T-helper 2 cell treated with Interferon-gamma antibody and Interleukin-4, amounts not matched to agents 5 μg/mL and 100 μg/mL, for 36 hours (primary cell): ENCODE results near the gene FGFBP1.
"Not testable (repeated sequence)": the region's sequence is repeated elsewhere in the genome, so short reads cannot be mapped to it uniquely, and the experiment has no call there.

Experiments used
- DNase-seq: peaks from one replicate; pipeline ENCODE4 v3.0.0; 2021; ENCODE audit warnings: low spot score
- H3K27ac Mint-ChIP-seq: one replicate; pipeline ENCODE4 v1.8.0; 2021; ENCODE audit warnings: mild to moderate bottlenecking, mixed read lengths
- H3K27me3 Mint-ChIP-seq: one replicate; pipeline ENCODE4 v1.8.0; 2021; ENCODE audit warnings: low read depth, mixed read lengths
- H3K36me3 Mint-ChIP-seq: one replicate; pipeline ENCODE4 v1.8.0; 2021; ENCODE audit warnings: low read depth, mixed read lengths
- H3K4me1 Mint-ChIP-seq: one replicate; pipeline ENCODE4 v1.8.0; 2021; ENCODE audit warnings: low read depth, mixed read lengths
- H3K4me3 Mint-ChIP-seq: one replicate; pipeline ENCODE4 v1.8.0; 2022; ENCODE audit warnings: mild to moderate bottlenecking, moderate library complexity, mixed read lengths
- H3K9me3 Mint-ChIP-seq: one replicate; pipeline ENCODE4 v1.8.0; 2021; ENCODE audit warnings: mixed read lengths

FGFBP1 gene

GRCh38 chr4:15934259-15934658 lies 4.3 kb downstream of the FGFBP1 start:
- H3K4me1 Mint-ChIP-seq = peaks cover 2% of the 10 kb centered on the region
- no peaks in the 10 kb centered on the region for H3K9me3 Mint-ChIP-seq
- DNase-seq = no peak
- H3K4me3 Mint-ChIP-seq = no peak overlapping the region
- peaks cover 10% of the 10 kb centered on the region for H3K27me3 Mint-ChIP-seq
- H3K27ac Mint-ChIP-seq = no peak overlapping the region
- no peaks in the 10 kb centered on the region for H3K36me3 Mint-ChIP-seq

DNA sequence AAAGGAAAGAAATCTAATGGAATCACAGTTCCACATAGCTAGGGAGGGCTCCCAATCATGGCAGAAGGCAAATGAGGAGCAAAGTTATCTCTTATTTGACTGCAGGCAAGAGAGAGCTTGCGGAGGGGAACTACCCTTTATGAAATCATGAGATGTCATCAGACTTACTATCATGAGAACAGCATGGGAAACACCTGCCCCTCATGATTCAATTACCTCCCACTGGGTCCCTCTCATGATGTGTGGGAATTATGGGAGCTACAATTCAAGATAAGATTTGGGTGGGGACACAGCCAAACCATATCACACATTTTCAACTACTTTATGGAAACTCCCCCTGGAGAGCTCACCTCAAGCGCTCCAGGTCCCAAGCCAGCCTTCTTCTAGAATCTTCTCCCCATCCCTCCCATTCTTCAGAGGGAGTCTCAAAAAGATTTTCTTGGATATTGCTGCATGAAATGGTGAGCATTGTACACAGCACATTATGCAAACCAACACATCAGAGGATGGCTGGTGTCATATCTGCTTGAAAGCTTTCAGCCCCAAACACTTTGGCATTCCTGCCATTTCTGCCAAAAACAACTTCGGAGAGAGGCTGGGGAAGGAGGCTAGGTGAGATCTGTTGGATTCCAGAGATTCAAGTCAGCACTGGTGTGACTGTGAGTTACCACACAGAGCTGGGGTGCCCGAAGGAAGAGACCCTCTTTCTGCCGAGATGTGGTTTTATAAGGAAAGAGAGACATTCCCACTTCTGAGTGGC lies 6.9 kb downstream of the FGFBP1 start:
- no peak for DNase-seq
- H3K9me3 Mint-ChIP-seq = no peaks in the 10 kb centered on the region
- peaks cover 2% of the 10 kb centered on the region for H3K4me1 Mint-ChIP-seq
- no peak overlapping the region for H3K4me3 Mint-ChIP-seq
- peaks cover 7% of the 10 kb centered on the region for H3K27me3 Mint-ChIP-seq
- H3K36me3 Mint-ChIP-seq = no peaks in the 10 kb centered on the region
- no peak overlapping the region for H3K27ac Mint-ChIP-seq

DNA sequence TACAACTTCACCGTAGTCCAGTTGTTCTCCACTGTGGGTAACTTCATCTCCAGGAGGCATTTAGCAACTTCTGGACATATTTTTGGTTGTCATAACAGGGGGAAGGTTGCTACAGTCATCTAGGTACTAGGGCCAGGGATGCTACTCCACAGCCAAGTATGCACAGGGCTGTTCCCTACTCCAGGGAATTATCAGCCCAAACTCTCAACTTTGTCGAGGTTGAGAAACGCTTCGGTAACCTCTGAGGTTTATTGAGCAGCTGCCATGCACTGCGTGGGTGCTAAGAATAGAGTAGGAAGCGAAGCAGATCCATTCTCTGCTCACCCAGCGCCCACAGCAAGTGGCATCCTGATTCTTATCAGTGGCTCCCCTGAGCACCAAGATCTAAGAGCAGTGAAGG lies 8.2 kb downstream of the FGFBP1 start:
- H3K36me3 Mint-ChIP-seq = no peaks in the 10 kb centered on the region
- no peak overlapping the region for H3K27ac Mint-ChIP-seq
- H3K27me3 Mint-ChIP-seq = peaks cover 7% of the 10 kb centered on the region
- H3K4me1 Mint-ChIP-seq = peaks cover 2% of the 10 kb centered on the region
- DNase-seq = no peak
- H3K4me3 Mint-ChIP-seq = no peak overlapping the region
- no peaks in the 10 kb centered on the region for H3K9me3 Mint-ChIP-seq

- no peak overlapping the region for H3K4me3 Mint-ChIP-seq
- H3K9me3 Mint-ChIP-seq = no peaks in the 10 kb centered on the region
- H3K27ac Mint-ChIP-seq = no peak overlapping the region
- H3K4me1 Mint-ChIP-seq = peaks cover 2% of the 10 kb centered on the region
- no peaks in the 10 kb centered on the region for H3K36me3 Mint-ChIP-seq
- no peak for DNase-seq
- H3K27me3 Mint-ChIP-seq = peaks cover 6% of the 10 kb centered on the region
These were observed 9.0 kb downstream of the FGFBP1 start for GRCh38 chr4:15929540-15929939.

DNA sequence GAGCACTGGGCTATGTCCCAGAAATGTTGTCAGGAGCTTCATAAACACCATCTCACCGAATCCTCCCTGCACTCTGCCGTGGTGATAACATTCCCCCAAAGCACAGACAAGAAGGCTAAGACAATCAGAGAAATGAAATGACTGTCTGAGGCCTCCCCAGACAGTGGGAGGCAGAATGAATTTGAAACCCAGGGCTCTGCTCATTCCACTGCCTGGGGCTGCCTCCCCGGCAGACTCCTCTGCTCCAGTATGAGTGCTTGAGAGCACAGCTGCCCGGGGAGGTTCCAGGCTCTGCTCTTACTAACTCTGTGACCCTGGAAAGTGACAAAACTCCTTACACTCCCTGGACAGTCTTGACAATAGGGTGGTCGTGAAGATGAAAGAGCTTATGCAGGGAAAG lies 9.7 kb downstream of the FGFBP1 start:
- Mint-ChIP-seq H3K9me3 (no peaks in the 10 kb centered on the region), H3K4me3 (no peak overlapping the region), H3K4me1 (peaks cover 2% of the 10 kb centered on the region), H3K27me3 (peaks cover 9% of the 10 kb centered on the region), H3K27ac (no peak overlapping the region), H3K36me3 (no peaks in the 10 kb centered on the region)
- no peak for DNase-seq

DNA sequence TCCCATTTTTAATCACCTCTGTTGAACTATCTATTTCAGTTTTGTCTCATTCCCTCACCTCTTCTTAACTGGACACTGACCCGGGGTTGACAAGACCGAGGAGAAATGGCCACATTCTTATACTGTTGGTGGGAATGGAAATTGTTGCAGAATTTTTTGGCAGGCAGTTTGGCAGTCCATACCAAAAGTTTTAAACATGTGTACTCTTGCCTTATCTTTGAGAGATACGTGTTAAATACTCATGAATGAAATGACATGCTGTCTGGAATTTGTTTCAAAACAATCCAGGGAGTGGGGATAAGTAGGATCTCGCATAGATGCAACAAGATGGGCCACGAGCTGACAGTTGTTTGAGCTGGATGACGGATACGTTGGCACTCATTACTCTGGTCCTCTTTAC lies 12.1 kb downstream of the FGFBP1 start:
- no peak overlapping the region for H3K4me3 Mint-ChIP-seq
- H3K4me1 Mint-ChIP-seq = peaks cover 2% of the 10 kb centered on the region
- no peak overlapping the region for H3K27ac Mint-ChIP-seq
- H3K9me3 Mint-ChIP-seq = no peaks in the 10 kb centered on the region
- peaks cover 16% of the 10 kb centered on the region for H3K27me3 Mint-ChIP-seq
- no peak for DNase-seq
- H3K36me3 Mint-ChIP-seq = no peaks in the 10 kb centered on the region

DNA sequence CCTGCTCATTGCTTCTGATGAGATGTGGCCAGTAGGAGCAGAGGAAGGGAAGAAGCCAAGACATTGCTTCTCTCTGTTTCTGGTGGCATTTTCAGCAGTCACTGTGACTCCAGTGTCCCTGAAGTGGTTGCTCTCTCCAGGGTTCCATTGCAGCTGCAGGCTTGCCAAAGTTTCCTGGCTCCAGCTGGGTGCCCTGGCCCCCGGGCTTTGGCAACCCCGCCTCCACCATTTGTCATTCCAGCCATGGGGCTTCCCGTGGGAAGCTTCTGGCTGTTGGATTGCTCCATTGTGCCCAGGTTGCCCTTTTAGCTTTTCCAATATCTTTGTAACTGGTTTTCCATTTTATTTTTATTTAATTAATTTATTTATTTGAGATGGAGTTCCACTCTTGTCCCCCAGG lies 12.7 kb downstream of the FGFBP1 start:
- Mint-ChIP-seq H3K27ac (no peak overlapping the region), H3K4me1 (peaks cover 2% of the 10 kb centered on the region), H3K9me3 (no peaks in the 10 kb centered on the region), H3K36me3 (no peaks in the 10 kb centered on the region), H3K4me3 (no peak overlapping the region), H3K27me3 (peaks cover 17% of the 10 kb centered on the region)
- no peak for DNase-seq

GRCh38 chr4:15921592-15921932 lies 17.0 kb downstream of the FGFBP1 start:
- H3K4me1 Mint-ChIP-seq = no peaks in the 10 kb centered on the region
- H3K36me3 Mint-ChIP-seq = no peaks in the 10 kb centered on the region
- DNase-seq = no peak
- H3K27ac Mint-ChIP-seq = no peak overlapping the region
- H3K4me3 Mint-ChIP-seq = no peak overlapping the region
- H3K9me3 Mint-ChIP-seq = no peaks in the 10 kb centered on the region
- peaks cover 19% of the 10 kb centered on the region for H3K27me3 Mint-ChIP-seq

DNA sequence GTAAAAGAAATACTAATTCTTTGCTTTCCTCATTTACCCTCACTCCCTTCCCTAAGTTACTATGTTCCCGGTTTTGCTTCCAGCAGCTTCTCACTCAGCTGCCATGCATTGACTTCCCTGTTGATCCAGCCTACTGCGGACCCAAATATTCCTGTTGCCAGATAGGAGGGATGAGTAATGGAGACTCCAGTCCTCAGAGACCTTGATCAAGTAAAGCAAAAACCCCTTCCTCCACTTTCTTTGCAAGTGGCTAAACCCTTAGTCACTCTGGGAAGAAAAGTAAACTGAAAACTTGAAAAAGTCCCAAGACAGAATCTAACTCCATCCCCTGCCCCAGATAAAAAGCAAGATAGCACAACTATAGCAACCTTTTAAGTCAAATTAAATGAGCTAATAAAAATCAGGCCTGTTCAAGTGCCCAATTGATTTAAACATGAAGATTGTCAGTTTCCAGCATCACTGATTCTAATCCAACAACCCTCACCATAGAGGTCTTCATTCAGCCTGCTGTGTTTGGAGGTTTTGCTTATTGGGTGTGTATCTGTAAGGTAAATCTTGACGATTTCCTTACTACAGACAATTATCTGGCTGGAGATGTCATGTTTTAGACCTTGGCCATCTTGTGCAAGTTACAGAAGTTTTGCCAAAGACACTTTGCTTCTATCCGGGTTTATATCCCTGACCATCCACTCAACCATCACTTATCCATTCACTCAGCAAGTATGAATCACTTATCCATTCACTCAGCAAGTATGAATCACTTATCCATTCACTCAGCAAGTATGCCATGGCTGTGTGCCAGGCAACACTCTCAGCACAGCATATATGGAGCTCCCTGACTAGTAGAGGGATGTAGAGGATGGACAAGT lies 17.6 kb downstream of the FGFBP1 start:
- H3K27me3 Mint-ChIP-seq = peaks cover 19% of the 10 kb centered on the region
- no peak for DNase-seq
- no peaks in the 10 kb centered on the region for H3K36me3 Mint-ChIP-seq
- H3K4me3 Mint-ChIP-seq = no peak overlapping the region
- no peaks in the 10 kb centered on the region for H3K9me3 Mint-ChIP-seq
- H3K27ac Mint-ChIP-seq = no peak overlapping the region
- H3K4me1 Mint-ChIP-seq = no peaks in the 10 kb centered on the region

- H3K36me3 Mint-ChIP-seq = no peaks in the 10 kb centered on the region
- H3K4me3 Mint-ChIP-seq = no peak overlapping the region
- peaks cover 12% of the 10 kb centered on the region for H3K27me3 Mint-ChIP-seq
- no peak overlapping the region for H3K27ac Mint-ChIP-seq
- no peaks in the 10 kb centered on the region for H3K4me1 Mint-ChIP-seq
- no peaks in the 10 kb centered on the region for H3K9me3 Mint-ChIP-seq
- no peak for DNase-seq
These were observed 19.9 kb downstream of the FGFBP1 start for GRCh38 chr4:15918484-15919129.

- H3K9me3 Mint-ChIP-seq = no peaks in the 10 kb centered on the region
- H3K4me1 Mint-ChIP-seq = no peaks in the 10 kb centered on the region
- H3K36me3 Mint-ChIP-seq = no peaks in the 10 kb centered on the region
- no peak overlapping the region for H3K4me3 Mint-ChIP-seq
- H3K27me3 Mint-ChIP-seq = peaks cover 10% of the 10 kb centered on the region
- H3K27ac Mint-ChIP-seq = no peak overlapping the region
- DNase-seq = no peak
These were observed 21.2 kb downstream of the FGFBP1 start for GRCh38 chr4:15917297-15917696.

GRCh38 chr4:15916358-15916757 lies 22.2 kb downstream of the FGFBP1 start:
- H3K36me3 Mint-ChIP-seq, H3K27me3 Mint-ChIP-seq, H3K9me3 Mint-ChIP-seq, DNase-seq, H3K4me3 Mint-ChIP-seq, H3K27ac Mint-ChIP-seq, H3K4me1 Mint-ChIP-seq: not testable (repeated sequence)

- Mint-ChIP-seq H3K27me3 (peaks cover 9% of the 10 kb centered on the region), H3K4me1 (no peaks in the 10 kb centered on the region), H3K27ac (no peak overlapping the region), H3K9me3 (no peaks in the 10 kb centered on the region), H3K4me3 (no peak overlapping the region), H3K36me3 (no peaks in the 10 kb centered on the region)
- no peak for DNase-seq
These were observed 23.8 kb downstream of the FGFBP1 start for GRCh38 chr4:15914736-15915135.

- H3K9me3 Mint-ChIP-seq = no peaks in the 10 kb centered on the region
- H3K36me3 Mint-ChIP-seq = no peaks in the 10 kb centered on the region
- no peaks in the 10 kb centered on the region for H3K4me1 Mint-ChIP-seq
- no peak for DNase-seq
- H3K4me3 Mint-ChIP-seq = no peak overlapping the region
- H3K27ac Mint-ChIP-seq = no peak overlapping the region
- H3K27me3 Mint-ChIP-seq = peaks cover 7% of the 10 kb centered on the region
These were observed 24.2 kb downstream of the FGFBP1 start for GRCh38 chr4:15914291-15914690.
